GM18505 (cell line): ENCODE data around the gene TMEM151A.
"Not testable (repeated sequence)": the region's sequence is repeated elsewhere in the genome, so short reads cannot be mapped to it uniquely, and the experiment has no call there.

Experiments
- ATAC-seq: cut with Tn5 transposase; IDR thresholded peaks from one replicate; pipeline ENCODE4 v1.9.1; 2021; ENCODE audit not compliant: unreplicated experiment
- POLR2A ChIP-seq: IDR thresholded peaks from 4 replicates; pipeline ENCODE4 v1.6.1; 2011; ENCODE audit warnings: borderline replicate concordance; ENCODE audit not compliant: insufficient read depth, insufficient read length; ENCODE audit errors: extremely low read depth

Gene TMEM151A

DNA sequence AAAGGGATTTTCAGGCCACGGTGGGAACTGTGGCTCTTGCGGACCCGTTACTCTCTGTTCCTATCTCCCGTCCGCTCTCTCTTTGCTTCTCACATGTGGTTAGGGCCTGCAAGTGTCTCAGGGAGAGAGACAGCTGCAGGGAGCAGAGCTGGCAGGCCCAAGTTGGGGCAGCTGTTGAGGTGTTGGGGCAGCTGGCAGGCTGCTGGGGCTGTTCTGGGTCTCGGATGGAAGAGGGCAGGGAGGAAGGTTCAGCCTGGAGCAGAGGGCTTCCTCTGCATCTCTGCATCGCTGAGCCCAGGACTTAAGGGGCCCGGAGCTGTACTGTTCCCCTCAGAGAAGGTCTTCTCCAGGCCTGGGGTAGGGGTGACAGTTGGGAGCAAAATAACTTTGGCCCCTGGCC, 16.3 kb upstream of the TMEM151A start:
- TF ChIP-seq POLR2A: no peak
- ATAC-seq: no peak

DNA sequence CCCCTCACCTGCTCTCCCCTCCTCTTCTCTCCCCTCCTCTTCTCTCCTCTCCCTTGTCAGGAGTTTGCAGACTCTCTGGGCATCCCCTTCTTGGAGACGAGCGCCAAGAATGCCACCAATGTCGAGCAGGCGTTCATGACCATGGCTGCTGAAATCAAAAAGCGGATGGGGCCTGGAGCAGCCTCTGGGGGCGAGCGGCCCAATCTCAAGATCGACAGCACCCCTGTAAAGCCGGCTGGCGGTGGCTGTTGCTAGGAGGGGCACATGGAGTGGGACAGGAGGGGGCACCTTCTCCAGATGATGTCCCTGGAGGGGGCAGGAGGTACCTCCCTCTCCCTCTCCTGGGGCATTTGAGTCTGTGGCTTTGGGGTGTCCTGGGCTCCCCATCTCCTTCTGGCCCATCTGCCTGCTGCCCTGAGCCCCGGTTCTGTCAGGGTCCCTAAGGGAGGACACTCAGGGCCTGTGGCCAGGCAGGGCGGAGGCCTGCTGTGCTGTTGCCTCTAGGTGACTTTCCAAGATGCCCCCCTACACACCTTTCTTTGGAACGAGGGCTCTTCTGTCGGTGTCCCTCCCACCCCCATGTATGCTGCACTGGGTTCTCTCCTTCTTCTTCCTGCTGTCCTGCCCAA, 15.6 kb upstream of the TMEM151A start:
- no peak for TF ChIP-seq POLR2A
- ATAC-seq: no peak

DNA sequence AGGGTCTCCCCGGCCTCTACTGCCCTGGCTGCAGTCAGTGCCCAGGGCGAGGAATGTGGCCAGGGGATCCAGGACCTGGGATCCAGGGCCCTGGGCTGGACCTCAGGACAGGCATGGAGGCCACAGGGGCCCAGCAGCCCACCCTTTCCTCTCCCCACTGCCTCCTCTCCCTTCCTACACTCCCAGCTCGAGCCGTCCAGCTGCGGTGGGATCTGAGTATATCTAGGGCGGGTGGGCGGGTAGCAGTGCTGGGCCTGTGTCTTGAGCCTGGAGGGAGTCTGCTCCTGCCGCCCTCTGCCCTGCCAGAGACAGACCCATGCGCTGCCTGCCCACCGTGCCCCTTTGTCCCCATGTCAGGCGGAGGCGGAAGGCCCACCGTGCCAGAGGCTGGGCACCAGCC, 15.1 kb upstream of the TMEM151A start:
- not testable (repeated sequence) for ATAC-seq

DNA sequence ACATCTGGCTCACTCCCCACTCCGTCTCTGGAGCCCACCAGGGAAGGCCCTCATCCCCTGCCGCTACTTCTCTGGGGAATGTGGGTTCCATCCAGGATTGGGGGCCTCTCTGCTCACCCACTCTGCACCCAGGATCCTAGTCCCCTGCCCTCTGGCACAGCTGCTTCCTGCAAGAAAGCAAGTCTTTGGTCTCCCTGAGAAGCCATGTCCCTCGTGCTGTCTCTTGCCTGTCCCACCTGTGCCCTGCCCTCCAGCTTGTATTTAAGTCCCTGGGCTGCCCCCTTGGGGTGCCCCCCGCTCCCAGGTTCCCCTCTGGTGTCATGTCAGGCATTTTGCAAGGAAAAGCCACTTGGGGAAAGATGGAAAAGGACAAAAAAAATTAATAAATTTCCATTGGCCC, 14.6 kb upstream of the TMEM151A start:
- not testable (repeated sequence) for ATAC-seq

DNA sequence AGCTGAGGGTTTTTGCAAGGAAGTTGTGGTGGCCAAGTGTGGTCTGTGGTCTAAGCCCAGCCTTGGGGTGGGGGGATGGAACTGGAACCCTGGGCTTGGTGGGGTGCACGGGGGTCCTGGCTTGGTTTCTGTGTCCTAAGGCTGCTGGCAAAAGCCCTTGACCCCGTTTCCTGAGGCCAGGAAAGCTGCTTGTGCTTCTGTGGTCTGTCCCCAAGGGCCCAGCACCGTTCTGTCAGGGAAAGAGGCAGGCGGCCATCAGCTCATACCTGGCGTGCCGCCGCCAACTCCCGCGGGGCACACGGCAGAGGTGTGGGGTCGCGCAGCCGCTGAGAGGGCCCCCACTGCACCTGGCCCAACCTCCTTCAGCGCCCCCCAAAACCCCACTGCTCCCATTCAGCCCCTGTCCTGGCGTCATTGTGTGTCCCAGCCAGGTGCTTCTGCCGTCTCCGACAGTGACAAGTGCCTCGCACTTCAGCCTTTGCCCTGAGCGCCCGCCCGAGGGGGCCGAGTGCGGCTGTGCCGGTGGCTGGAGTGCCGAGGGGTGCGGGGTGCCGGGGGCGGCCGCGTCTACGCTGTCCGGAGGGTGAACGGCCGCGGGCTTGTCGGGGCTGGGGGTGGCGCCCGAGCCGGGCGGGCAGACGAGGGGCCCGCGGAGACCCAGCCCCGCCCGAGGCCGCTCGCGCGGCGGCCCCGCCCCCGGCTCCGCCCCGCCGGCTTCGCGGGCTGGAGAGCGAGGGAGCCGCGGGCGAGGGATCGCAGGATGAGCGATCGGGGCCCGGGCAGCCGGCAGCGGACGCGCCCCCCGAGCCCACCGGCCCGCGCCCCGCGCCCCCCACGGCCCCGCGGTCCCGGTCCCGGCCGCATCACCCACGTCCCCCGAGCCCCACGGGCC, 14.0 kb upstream of the TMEM151A start, which contains the start of gene CNIH2:
Gene CNIH2 (plus strand): TSS at position 705 of the 892 bp plus-strand sequence. CDS start 282 bp downstream, outside the sequence.
- TF ChIP-seq POLR2A: peak; percentile 32
- ATAC-seq: no peak

DNA sequence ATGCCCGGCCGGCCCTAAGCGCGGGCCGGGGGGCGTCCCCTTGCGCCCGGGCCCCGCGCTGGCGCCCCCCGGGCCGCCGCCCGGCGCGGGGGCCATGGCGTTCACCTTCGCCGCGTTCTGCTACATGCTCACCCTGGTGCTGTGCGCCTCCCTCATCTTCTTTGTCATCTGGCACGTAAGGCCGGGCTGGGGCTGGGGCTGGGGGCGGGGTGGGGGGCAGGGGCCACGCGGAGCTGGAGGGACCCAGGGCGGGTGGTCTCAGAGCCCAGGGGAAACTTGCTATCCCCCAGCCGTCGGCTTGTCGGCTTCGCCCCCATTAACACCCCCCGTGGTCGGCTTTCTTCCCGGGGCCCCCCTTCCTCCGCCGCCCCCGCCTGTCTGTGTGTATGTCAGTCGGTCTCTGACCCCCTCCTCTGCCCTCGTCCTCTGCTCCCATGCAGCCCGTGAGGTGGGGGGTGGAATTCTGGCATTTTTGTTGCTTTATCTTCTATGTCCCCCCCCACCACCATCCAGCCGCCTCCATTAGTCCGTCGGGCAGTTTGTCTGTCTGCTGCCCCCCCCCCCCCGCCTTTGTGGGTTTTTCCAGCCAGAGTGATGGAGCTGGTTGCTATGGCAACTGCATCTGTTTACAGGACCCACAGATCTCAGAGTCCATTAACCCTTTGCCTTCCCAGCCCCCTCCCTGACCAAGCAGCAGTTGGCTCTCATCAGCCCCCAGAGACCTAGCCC, 13.2 kb upstream of the TMEM151A start:
- ATAC-seq: no peak
- no peak for TF ChIP-seq POLR2A

DNA sequence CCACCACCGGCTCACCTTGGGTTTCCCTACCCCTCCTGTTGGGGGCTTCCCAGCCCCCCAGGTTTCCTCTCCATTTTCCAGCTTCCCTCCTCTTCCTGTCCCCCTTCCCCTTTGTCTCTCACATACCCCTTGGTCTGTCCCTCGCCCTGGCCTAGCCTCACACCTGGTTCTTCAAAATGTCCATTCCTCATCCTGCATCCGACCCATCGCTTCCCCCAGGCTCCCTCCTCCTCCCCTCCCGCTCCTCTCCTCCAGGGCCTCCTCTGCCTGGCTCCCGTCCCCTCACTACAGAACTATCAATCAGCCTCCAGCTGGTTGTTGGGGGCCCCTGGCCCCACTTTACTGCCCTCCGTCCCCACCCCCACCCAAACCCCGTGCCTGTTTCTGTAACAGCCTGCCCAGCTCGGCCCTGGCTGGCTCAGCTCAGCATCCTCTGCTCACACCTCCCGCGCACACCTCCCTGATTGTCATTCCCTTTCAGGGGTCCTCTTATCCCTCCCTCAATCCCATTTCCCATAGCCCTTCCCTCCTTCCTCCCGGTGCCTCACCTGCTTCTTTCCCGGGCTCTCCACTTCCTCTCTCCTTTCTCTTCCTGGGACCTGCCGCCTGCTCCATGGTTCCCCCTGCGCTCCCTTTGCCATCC, 12.5 kb upstream of the TMEM151A start:
- ATAC-seq: no peak
- TF ChIP-seq POLR2A: no peak

DNA sequence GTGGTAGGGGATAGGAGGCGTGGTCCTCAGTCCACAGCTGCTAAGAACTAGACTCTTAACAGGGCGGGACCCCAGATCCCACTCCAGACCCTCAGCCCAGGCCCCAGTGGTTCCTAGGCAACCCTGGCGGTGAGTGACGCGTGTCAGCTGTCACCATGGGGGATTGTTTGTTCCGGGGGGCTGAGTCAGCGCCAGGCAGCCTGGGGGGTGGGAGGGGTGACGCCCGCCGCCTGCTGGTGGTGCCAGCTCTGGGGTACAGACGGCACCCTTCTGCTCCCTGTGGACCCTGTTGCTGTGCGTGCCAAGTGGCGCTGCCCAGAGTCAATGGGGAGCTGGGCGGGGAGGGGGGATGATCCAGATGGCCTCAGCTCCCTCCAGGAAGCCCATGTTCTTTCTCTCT, 11.3 kb upstream of the TMEM151A start:
- TF ChIP-seq POLR2A: no peak
- ATAC-seq: no peak

DNA sequence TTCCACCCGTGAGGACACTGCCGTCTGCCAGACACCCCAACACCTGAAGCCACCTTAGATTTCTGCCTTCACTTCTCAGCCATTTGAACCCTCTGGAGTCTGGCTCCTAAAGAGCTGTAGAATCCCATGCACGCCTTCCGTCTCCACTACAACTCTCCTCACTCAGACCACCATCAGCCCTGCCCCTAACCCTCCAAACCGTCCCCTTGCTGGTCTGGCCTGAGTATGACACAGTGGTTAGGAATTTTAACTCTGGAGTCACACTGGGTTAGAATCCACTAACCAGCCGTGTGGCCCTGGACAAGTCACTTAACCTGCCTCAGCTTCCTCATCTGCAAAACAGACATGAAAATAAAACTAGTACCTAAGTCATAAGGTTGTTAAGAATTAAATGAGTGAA, 10.7 kb upstream of the TMEM151A start:
- no peak for TF ChIP-seq POLR2A
- no peak for ATAC-seq

DNA sequence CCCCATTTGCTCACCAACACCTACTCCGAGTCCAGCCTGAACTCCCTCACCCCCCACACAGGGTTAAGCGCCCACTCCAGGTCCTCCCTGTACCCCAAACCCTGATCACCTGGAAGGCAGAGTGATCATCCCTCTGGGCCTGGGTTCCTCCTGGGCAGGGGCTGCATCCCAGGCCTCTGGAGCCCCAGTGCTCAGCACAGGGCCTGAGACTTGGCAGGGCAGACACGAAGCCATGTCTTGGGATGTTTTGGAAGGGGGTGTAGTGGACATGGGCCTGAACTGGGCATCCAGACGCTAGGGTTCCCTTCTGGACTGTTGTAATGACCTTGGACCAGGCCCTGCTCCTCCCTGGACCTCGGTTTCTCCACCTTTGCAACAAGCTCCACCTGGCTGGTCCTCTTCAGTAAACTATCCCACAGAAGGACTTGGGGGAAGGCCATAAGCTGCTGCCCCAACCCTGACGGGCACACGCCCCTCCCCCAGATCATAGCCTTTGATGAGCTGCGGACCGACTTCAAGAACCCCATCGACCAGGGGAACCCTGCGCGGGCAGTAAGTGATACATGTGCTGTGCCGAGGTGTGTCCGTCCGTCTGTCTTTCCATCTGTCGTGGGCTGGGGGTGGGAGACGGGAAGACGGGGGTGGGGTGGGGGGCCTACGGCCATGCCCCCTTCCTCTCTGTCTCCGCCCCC, 9.8 kb upstream of the TMEM151A start:
- peak; percentile 3 for ATAC-seq
- TF ChIP-seq POLR2A: peak; percentile 22

DNA sequence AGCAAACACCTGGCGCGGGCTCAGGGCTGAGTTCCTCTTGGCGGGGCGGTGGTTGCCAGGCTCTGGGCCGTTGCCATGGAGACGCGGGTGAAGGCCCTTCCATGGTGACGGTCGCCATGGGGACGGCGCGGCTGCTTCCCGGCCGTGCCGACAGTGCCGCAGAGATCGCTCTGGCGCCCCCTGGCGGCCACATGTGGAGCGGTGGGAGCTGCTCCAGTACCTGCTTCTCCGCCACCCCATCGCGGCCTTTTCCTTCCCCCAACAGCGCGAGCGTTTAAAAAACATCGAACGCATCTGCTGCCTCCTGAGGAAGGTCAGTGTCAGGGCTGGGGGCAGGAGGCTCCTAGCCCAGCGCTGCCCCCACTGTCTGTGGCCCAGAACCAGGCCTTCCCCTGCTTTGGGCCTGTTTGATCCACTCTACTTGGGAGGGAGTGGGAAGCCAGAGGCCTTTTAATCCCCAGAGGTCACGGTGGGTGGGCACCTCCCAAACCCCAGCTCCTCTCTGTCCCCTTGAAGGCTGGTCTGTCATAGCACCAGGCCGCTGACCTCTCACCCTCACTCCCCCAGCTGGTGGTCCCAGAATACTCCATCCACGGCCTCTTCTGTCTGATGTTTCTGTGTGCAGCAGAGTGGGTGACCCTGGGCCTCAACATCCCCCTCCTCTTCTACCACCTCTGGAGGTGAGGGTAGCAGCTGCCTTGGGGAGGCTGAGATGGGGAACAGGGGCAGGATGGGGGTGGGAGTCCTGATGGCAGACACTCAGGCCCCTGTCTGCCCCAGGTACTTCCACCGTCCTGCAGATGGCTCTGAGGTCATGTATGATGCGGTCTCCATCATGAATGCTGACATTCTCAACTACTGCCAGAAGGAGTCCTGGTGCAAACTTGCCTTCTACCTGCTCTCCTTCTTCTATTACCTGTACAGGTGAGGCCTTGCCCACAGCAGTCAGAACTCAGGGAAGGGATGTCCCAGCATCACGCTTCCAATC, 8.9 kb upstream of the TMEM151A start:
- ATAC-seq: peak; percentile 71
- peak; percentile 5 for TF ChIP-seq POLR2A
